ENCODE measurements around the gene TECPR2.
"Not testable (repeated sequence)": the region's sequence is repeated elsewhere in the genome, so short reads cannot be mapped to it uniquely, and the experiment has no call there.

The TECPR2 gene

GRCh38 chr14:102509746-102510615, 147.2 kb downstream of the TECPR2 start, which contains the start of gene ANKRD9:
Gene ANKRD9 (minus strand): TSS chr14:102509776. CDS start chr14:102507889, 1,887 bp downstream.
- peak; percentile 76 for DNase-seq (ENCODE audit: low read depth)

- DNase-seq (ENCODE audit: low read depth) = no peak
Measured at GRCh38 chr14:102510616-102511520, 148.1 kb downstream of the TECPR2 start.

DNA sequence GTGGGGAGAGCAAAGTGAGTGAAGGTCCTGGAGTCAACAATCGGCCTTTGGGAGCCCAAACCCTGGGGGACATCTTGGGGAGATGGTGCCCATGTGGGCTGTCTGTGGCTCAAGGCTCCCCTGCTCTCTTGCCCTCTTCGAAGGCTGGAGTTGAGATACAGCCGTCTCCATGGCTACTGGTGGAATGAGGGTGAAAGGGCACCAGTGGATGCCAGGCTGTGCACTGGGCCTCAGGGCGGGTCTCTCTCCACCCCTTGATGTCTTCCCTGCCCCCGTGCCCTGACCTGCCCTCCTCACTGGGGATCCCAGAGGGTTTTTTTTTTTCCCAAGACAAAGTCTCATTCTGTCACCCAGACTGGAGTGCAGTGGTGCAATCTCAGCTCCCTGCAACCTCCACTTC, 148.8 kb downstream of the TECPR2 start:
- no peak for DNase-seq (ENCODE audit: low read depth)

- DNase-seq (ENCODE audit: low read depth) = no peak
Measured at GRCh38 chr14:102512793-102513300, 150.1 kb downstream of the TECPR2 start.

GRCh38 chr14:102513899-102514772, 151.4 kb downstream of the TECPR2 start:
- DNase-seq (ENCODE audit: low read depth) = no peak

- no peak for DNase-seq (ENCODE audit: low read depth)
Measured at GRCh38 chr14:102514987-102515733, 152.4 kb downstream of the TECPR2 start.

DNA sequence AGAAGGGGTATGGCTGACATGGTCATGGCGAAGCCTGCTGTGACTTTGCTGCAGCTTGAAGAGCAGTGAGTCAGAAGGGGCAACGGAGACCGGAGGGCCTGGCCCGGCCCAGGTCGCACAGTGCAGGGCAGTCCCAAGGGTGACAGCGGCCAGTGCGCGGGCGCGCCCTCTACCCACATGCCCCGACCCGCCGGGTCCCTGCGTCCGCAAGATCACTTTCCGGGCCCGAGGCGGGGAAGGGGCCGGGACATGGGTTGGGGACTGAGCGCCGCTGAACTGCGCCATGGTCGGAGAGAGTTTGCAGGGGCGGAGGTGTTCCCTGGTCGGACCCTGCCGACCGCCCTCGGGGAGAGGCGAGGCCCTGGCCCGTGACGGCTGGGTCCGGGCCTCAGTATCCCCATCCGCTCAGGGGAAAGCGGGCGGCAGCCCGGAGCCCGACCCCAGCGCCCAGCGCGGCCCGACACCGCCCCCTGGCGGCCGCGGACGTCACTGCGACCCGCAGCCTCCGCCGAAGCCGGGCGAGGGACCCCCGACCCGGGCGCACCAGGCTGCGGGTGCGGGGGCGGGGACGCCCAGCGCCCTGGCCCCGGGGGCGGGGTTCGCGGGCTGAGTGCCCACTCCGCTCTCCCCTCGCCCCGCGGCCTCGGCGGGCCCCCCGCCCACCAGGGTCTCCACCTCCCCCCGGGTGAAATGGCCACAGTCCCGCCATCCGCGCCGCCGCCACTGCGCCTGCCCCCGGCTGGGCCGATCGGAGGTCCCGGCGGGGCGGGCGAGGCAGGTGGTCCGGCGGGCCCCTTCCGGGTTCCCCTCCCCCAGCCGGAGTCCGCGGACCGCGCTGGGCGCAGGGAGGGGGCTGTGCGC, 154.0 kb downstream of the TECPR2 start:
- peak; percentile 52 for DNase-seq (ENCODE audit: low read depth)

GRCh38 chr14:102517392-102518062, 154.8 kb downstream of the TECPR2 start:
- no peak for DNase-seq (ENCODE audit: low read depth)

DNA sequence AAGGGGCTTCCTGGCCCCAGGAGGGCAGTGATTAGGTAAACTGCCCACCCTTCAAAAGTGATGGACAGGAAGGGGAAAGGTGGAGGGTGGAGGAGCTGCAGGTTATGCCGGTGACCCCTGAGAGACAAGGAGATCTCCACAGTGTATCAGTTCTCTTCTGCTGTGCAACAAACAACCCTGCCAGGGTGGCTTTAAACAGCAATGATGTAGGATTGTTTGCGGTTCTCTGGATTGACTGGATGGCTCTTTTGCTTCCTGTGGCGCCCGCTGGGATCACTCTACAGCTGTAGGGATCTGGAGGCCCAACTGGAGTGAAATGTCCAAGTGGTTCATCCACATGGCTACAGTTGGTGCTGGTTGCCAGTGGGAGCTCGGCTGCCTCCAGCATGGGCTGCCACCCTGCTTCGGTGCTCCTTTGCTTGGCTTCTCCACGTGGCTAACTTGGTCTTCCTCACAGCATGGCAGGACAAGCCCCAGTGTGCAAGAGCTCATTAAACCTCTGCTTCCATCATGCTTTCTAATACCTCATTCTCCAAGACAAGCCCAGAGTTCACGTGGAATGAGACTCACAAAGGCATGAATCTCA, 155.4 kb downstream of the TECPR2 start:
- no peak for DNase-seq (ENCODE audit: low read depth)

- DNase-seq (ENCODE audit: low read depth) = not testable (repeated sequence)
Measured at GRCh38 chr14:102519709-102520108, 157.0 kb downstream of the TECPR2 start.

DNA sequence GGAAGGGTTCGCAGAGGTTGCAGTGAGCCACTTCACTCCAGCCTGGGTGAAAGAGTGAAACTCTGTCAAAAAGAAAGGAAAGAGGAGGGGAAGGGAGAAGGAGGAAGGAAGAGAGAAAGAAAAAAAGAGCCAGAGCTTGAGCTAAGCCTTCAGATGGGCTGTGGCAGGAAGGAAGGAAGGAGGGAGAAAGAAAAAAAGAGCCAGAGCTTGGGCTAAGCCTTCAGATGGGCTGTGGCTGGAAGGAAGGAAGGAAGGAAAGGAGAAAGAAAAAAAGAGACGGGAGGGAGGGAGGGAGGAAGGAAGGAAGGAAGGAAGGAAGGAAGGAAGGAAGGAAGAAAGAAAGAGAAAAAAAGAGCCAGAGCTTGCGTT, 160.4 kb downstream of the TECPR2 start:
- DNase-seq (ENCODE audit: low read depth) = no peak

DNA sequence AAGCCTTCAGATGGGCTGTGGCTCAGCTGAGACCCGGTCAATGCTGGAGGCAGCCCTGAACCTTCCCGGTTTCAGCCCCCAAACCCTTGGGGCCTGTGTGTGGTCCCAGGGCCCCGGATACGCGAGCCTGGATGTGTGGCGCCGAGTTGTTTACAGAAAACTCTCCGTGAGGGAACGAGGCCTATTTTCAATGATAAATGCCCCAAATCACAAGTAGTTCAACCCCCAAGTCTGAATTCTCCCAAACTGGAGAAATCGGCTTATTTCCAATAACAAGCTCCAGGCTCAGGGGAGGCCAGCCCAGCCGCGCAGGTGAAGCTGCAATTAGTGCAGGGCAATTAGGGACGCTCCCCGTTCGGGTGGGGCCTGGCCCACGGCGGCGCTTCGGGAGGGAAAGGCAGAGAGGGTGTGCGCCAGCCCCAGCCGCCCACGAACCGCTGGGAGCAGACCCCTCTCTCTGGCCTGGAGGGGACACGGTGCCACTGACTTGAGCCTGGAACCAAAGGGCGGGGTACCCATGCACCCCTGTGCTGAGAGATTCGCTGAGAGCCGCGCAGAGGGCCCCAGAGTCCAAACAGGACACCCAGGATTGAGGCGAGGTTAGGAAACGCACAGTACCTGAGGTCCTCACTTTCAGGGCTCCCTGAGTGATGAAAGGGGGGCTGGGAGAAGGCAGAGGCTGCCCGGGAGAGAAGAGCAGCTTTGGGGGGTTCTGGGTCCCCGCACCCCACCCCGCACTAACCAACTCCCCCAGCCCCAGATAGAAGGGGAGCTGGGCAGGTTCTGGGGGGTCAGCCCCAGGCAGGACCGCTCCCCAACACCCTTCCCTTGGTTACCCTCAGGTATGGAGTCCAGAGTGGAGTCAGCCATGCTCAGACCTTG, 161.1 kb downstream of the TECPR2 start:
- DNase-seq (ENCODE audit: low read depth) = no peak

DNA sequence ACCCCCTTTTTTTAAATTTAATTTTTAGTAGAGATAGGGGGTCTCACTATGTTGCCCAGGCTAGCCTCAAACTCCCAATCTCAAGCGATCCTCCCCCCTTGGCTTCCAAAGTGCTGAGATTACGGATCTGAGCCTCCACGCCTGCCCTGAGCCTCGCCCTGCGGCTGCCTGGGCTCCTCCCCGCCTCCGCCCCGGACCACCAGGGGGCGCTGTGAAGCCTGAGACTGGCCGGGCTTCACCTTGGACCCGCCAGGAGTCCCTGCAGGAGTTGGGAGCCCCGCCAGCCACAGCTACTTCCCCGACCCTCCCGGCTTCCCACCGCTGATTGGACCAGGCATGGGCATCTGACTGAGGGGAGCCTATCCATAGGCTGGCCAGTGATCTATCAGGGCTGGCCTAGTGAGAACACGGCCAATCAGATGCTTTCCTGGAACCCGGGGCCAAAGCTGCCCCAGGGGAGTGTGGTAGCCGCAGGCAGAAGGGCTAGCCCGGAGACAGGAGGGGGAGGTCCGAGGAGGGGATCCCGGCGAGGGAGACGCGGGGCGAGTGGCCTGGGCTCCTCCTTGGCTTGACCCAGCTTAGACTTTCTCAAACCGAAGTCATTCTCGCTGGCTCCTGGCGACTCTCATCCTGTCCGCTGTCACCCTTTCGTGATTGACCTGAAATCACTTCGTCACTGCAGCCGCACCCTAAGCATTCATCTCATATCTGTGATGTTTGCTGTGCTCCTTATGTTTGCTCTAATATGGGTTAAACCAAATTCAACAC, 161.9 kb downstream of the TECPR2 start:
- peak; percentile 90 for DNase-seq (ENCODE audit: low read depth)

- DNase-seq (ENCODE audit: low read depth) = no peak
Measured at GRCh38 chr14:102525219-102525928, 162.6 kb downstream of the TECPR2 start.

DNA sequence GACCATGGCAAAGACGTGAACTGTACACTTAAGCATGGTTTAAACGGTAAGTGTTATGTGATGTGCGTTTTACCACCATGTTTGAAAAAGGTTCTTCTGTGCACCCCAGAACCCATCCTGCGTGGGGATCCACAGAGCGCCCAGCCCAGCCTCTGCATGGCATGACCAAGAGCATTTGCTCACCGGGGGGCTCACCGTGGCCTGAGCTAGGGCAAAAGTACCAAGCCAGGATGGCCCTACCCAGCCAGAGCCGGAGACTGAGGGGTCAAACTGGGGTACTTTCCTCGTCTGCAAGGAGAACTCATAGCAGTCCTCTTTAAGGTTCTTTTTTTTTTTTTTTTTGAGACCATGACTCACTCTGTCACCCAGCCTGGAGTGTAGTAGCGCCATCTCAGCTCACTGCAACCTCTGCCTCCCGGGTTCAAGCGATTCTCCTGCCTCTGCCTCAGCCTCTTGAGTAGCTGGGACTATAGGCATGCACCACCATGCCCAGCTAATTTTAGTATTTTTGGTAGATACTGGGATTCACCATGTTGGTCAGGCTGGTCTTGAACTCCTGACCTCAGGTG, 163.3 kb downstream of the TECPR2 start:
- no peak for DNase-seq (ENCODE audit: low read depth)

Measured in activated gamma-delta T cell treated with anti-CD3 and anti-CD28 coated beads, Interleukin-2, amount 50 U/mL, for 16 hours (primary cell).